ENCODE data around the gene NFASC.

NFASC gene

GRCh38 chr1:205024679-205025078, 154.0 kb downstream of the NFASC start:
- no peak overlapping the region for H3K4me3 ChIP-seq (ENCODE audit: insufficient read depth, low read depth, low read length)
- H3K4me1 ChIP-seq (ENCODE audit: control insufficient read depth, insufficient read depth, low read length): peaks cover 38% of the 10 kb centered on the region
- peaks cover 29% of the 10 kb centered on the region for H3K27me3 ChIP-seq (ENCODE audit: control insufficient read depth, insufficient read depth, low read length, poor library complexity, severe bottlenecking)
- H3K27ac ChIP-seq (ENCODE audit: insufficient read depth, low read depth, low read length, poor library complexity, severe bottlenecking): no peak overlapping the region
- no peaks in the 10 kb centered on the region for H3K9me3 ChIP-seq (ENCODE audit: control insufficient read depth, low read length)
- 93 to 96% methylated on average over 2 of the region's 2 CpGs for WGBS, 2 experiments
- no peaks in the 10 kb centered on the region for H3K36me3 ChIP-seq (ENCODE audit: control insufficient read depth, insufficient read depth, low read length)

GRCh38 chr1:205025239-205025638, 154.6 kb downstream of the NFASC start:
- Histone ChIP-seq H3K36me3 (ENCODE audit: control insufficient read depth, insufficient read depth, low read length) (no peaks in the 10 kb centered on the region), H3K27me3 (ENCODE audit: control insufficient read depth, insufficient read depth, low read length, poor library complexity, severe bottlenecking) (peaks cover 29% of the 10 kb centered on the region), H3K4me3 (ENCODE audit: insufficient read depth, low read depth, low read length) (no peak overlapping the region), H3K9me3 (ENCODE audit: control insufficient read depth, low read length) (no peaks in the 10 kb centered on the region), H3K27ac (ENCODE audit: insufficient read depth, low read depth, low read length, poor library complexity, severe bottlenecking) (no peak overlapping the region), H3K4me1 (ENCODE audit: control insufficient read depth, insufficient read depth, low read length) (peaks cover 44% of the 10 kb centered on the region)
- 89 to 90% methylated on average over 16 of the region's 16 CpGs for WGBS, 2 experiments

GRCh38 chr1:205026181-205026580, 155.5 kb downstream of the NFASC start:
- no peaks in the 10 kb centered on the region for H3K9me3 ChIP-seq (ENCODE audit: control insufficient read depth, low read length)
- peak overlapping the region; percentile 74 for H3K27ac ChIP-seq (ENCODE audit: insufficient read depth, low read depth, low read length, poor library complexity, severe bottlenecking)
- peaks cover 53% of the 10 kb centered on the region for H3K4me1 ChIP-seq (ENCODE audit: control insufficient read depth, insufficient read depth, low read length)
- WGBS, 2 experiments: 5% methylated on average over 6 of the region's 6 CpGs
- H3K36me3 ChIP-seq (ENCODE audit: control insufficient read depth, insufficient read depth, low read length): no peaks in the 10 kb centered on the region
- peaks cover 24% of the 10 kb centered on the region for H3K27me3 ChIP-seq (ENCODE audit: control insufficient read depth, insufficient read depth, low read length, poor library complexity, severe bottlenecking)
- no peak overlapping the region for H3K4me3 ChIP-seq (ENCODE audit: insufficient read depth, low read depth, low read length)

DNA sequence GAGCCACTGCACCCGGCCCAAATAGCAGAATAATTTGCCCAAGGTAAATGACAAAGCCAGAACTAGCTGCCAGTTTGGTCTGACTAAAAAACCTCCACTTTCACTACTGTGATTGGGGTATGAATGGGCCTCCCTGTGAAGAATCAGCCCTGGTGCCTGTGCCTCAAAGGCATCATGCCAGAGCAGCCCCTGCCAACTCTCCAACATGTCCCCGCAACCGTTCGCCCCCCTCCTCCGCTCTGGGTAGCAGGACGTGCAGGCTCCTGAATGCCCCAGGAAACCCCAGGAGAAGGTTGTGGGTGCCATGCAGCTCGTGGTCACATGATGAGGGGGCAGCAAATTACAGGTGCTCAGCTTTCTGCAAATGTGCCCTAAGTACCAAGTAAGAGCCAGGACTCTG, 157.7 kb downstream of the NFASC start:
- no peaks in the 10 kb centered on the region for H3K36me3 ChIP-seq (ENCODE audit: control insufficient read depth, insufficient read depth, low read length)
- H3K4me1 ChIP-seq (ENCODE audit: control insufficient read depth, insufficient read depth, low read length): peaks cover 59% of the 10 kb centered on the region
- no peak overlapping the region for H3K4me3 ChIP-seq (ENCODE audit: insufficient read depth, low read depth, low read length)
- H3K27ac ChIP-seq (ENCODE audit: insufficient read depth, low read depth, low read length, poor library complexity, severe bottlenecking): no peak overlapping the region
- H3K9me3 ChIP-seq (ENCODE audit: control insufficient read depth, low read length): no peaks in the 10 kb centered on the region
- 89% methylated on average over 7 of the region's 7 CpGs for WGBS, 2 experiments
- H3K27me3 ChIP-seq (ENCODE audit: control insufficient read depth, insufficient read depth, low read length, poor library complexity, severe bottlenecking): peaks cover 12% of the 10 kb centered on the region

- Histone ChIP-seq H3K27me3 (ENCODE audit: control insufficient read depth, insufficient read depth, low read length, poor library complexity, severe bottlenecking) (peaks cover 12% of the 10 kb centered on the region), H3K27ac (ENCODE audit: insufficient read depth, low read depth, low read length, poor library complexity, severe bottlenecking) (no peak overlapping the region), H3K4me3 (ENCODE audit: insufficient read depth, low read depth, low read length) (no peak overlapping the region), H3K4me1 (ENCODE audit: control insufficient read depth, insufficient read depth, low read length) (peaks cover 59% of the 10 kb centered on the region), H3K9me3 (ENCODE audit: control insufficient read depth, low read length) (no peaks in the 10 kb centered on the region), H3K36me3 (ENCODE audit: control insufficient read depth, insufficient read depth, low read length) (no peaks in the 10 kb centered on the region)
- 56 to 61% methylated on average over 4 of the region's 4 CpGs for WGBS, 2 experiments
Measured at GRCh38 chr1:205028924-205029323, 158.3 kb downstream of the NFASC start.

DNA sequence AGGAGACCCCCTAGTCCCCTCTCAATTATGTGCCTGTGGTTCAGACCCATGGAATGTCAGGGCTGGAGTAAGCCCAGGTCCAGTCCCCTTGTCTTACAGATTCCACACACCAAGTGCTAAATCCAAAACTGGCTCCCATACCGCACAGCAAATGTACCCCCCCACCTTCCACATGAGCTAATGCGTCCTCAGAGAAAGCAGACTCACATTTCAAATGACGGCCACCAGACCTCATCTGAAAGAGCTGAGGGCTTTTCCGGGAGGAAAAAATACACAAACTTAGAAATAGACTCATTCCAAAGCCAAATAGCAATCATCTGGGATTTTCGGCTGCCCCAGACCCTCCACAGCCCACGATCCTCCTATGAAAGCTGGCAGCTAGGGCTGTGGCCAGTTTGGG, 159.6 kb downstream of the NFASC start:
- peak overlapping the region; percentile 27 for H3K27ac ChIP-seq (ENCODE audit: insufficient read depth, low read depth, low read length, poor library complexity, severe bottlenecking)
- no peaks in the 10 kb centered on the region for H3K9me3 ChIP-seq (ENCODE audit: control insufficient read depth, low read length)
- 83 to 86% methylated on average over 6 of the region's 6 CpGs for WGBS, 2 experiments
- H3K27me3 ChIP-seq (ENCODE audit: control insufficient read depth, insufficient read depth, low read length, poor library complexity, severe bottlenecking): peaks cover 9% of the 10 kb centered on the region
- no peaks in the 10 kb centered on the region for H3K36me3 ChIP-seq (ENCODE audit: control insufficient read depth, insufficient read depth, low read length)
- H3K4me3 ChIP-seq (ENCODE audit: insufficient read depth, low read depth, low read length): no peak overlapping the region
- peaks cover 57% of the 10 kb centered on the region for H3K4me1 ChIP-seq (ENCODE audit: control insufficient read depth, insufficient read depth, low read length)

GRCh38 chr1:205030896-205031295, 160.2 kb downstream of the NFASC start:
- no peaks in the 10 kb centered on the region for H3K9me3 ChIP-seq (ENCODE audit: control insufficient read depth, low read length)
- H3K27ac ChIP-seq (ENCODE audit: insufficient read depth, low read depth, low read length, poor library complexity, severe bottlenecking): peak overlapping the region; percentile 55
- peaks cover 8% of the 10 kb centered on the region for H3K27me3 ChIP-seq (ENCODE audit: control insufficient read depth, insufficient read depth, low read length, poor library complexity, severe bottlenecking)
- H3K4me3 ChIP-seq (ENCODE audit: insufficient read depth, low read depth, low read length): no peak overlapping the region
- WGBS, 2 experiments: 19 to 29% methylated on average over 10 to 11 of the region's 11 CpGs
- peaks cover 53% of the 10 kb centered on the region for H3K4me1 ChIP-seq (ENCODE audit: control insufficient read depth, insufficient read depth, low read length)
- H3K36me3 ChIP-seq (ENCODE audit: control insufficient read depth, insufficient read depth, low read length): no peaks in the 10 kb centered on the region

DNA sequence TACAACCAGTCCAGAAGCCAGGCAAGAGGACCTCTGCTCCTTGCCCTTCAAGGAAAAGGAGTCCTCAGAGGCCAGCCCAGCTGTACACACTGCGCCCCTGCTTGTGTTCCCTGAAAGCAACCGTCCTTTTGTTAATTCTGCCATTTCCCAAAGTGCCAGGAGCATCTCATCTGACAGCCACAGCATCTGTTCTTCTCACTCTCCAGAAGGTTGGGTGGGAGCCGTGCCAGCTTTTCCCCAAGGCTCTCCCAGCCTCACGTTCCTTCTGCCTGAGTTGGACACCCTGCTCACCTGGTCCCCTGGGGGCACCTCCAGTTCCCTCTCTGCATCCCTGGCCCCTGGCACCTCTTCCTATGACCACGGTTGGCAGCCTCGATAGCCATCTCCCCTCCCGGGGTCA, 161.8 kb downstream of the NFASC start:
- 94 to 95% methylated on average over 7 of the region's 7 CpGs for WGBS, 2 experiments
- H3K36me3 ChIP-seq (ENCODE audit: control insufficient read depth, insufficient read depth, low read length): no peaks in the 10 kb centered on the region
- H3K9me3 ChIP-seq (ENCODE audit: control insufficient read depth, low read length): no peaks in the 10 kb centered on the region
- H3K27ac ChIP-seq (ENCODE audit: insufficient read depth, low read depth, low read length, poor library complexity, severe bottlenecking): no peak overlapping the region
- H3K4me1 ChIP-seq (ENCODE audit: control insufficient read depth, insufficient read depth, low read length): peaks cover 39% of the 10 kb centered on the region
- H3K4me3 ChIP-seq (ENCODE audit: insufficient read depth, low read depth, low read length): no peak overlapping the region
- H3K27me3 ChIP-seq (ENCODE audit: control insufficient read depth, insufficient read depth, low read length, poor library complexity, severe bottlenecking): peaks cover 8% of the 10 kb centered on the region

- Histone ChIP-seq H3K36me3 (ENCODE audit: control insufficient read depth, insufficient read depth, low read length) (no peaks in the 10 kb centered on the region), H3K4me1 (ENCODE audit: control insufficient read depth, insufficient read depth, low read length) (no peaks in the 10 kb centered on the region), H3K27ac (ENCODE audit: insufficient read depth, low read depth, low read length, poor library complexity, severe bottlenecking) (no peak overlapping the region), H3K27me3 (ENCODE audit: control insufficient read depth, insufficient read depth, low read length, poor library complexity, severe bottlenecking) (peaks cover 23% of the 10 kb centered on the region), H3K4me3 (ENCODE audit: insufficient read depth, low read depth, low read length) (no peak overlapping the region), H3K9me3 (ENCODE audit: control insufficient read depth, low read length) (no peaks in the 10 kb centered on the region)
- WGBS, 2 experiments: 93 to 96% methylated on average over 9 of the region's 9 CpGs
Measured at GRCh38 chr1:205037539-205037938, 166.9 kb downstream of the NFASC start.

DNA sequence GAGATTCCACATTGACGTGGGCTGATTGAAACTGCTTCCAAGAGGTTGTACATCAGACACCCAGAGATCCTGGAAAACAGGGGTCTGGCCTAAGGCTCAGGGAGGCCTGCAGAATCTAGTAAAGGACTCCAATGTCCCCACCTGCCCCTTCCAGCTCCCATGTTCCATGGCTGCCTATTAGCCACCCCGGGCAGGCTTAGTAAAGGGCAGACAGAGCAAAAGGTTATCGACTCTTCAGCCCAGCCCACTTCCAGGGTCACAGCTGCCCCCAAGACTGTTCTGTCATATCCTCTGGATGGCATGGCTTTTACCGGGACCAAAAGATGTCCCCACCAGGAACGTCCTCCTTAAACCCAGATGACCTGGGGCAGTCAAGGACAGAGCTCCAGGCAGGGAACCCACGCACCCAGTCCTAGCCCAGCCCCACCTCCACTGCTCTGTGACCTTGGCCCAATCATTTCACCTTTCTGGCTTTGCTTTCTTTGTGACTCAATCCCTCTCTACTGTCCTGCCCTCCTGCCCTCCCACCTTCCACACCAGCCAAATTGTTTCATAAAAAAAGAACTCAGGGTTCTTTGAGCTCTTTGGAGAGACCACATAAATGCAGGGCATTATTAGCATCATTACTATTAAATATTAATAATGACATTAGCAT, 167.6 kb downstream of the NFASC start:
- H3K4me1 ChIP-seq (ENCODE audit: control insufficient read depth, insufficient read depth, low read length): peaks cover 2% of the 10 kb centered on the region
- H3K9me3 ChIP-seq (ENCODE audit: control insufficient read depth, low read length): no peaks in the 10 kb centered on the region
- no peak overlapping the region for H3K4me3 ChIP-seq (ENCODE audit: insufficient read depth, low read depth, low read length)
- no peak overlapping the region for H3K27ac ChIP-seq (ENCODE audit: insufficient read depth, low read depth, low read length, poor library complexity, severe bottlenecking)
- peaks cover 31% of the 10 kb centered on the region for H3K27me3 ChIP-seq (ENCODE audit: control insufficient read depth, insufficient read depth, low read length, poor library complexity, severe bottlenecking)
- WGBS, 2 experiments: 89 to 90% methylated on average over 6 of the region's 6 CpGs
- no peaks in the 10 kb centered on the region for H3K36me3 ChIP-seq (ENCODE audit: control insufficient read depth, insufficient read depth, low read length)
